ENCODE data around the gene PPDPF. TPM values are rescaled to one million over a fixed set of nuclear protein-coding genes. Genes with fewer than 3 reads are reported as not detected.

The PPDPF gene
- total RNA-seq, 2 experiments from 2014 or later, result 34.9 to 117 TPM

GRCh38 chr20:63530788-63531160, 10.2 kb downstream of the PPDPF start:
- TF ChIP-seq CTCF (conservative IDR thresholded peaks at IDR 0.05; ENCODE audit: low read length) (no peak), EZH2phosphoT487 (IDR thresholded peaks at IDR 0.05; ENCODE audit: borderline replicate concordance, low read depth, low read length) (no peak)
- no TSS peak for BruUV-seq (replicated peaks)
- ChIA-PET POLR2A (no interaction called here), CTCF (ENCODE audit: unreplicated experiment) (no interaction called here)
- H3K9me2 ChIP-seq (ENCODE audit: insufficient read depth, low read length), result no peaks in the 10 kb centered on the region
- no peak for DNase-seq (ENCODE audit: low spot score)
- H3K36me3 ChIP-seq (ENCODE audit: insufficient read depth, low read length), result no peaks in the 10 kb centered on the region
- H3K4me3 ChIP-seq (ENCODE audit: low read depth, low read length, poor library complexity, severe bottlenecking), result no peak overlapping the region
- H2AFZ ChIP-seq (ENCODE audit: low read length), result no peak overlapping the region
- H3K4me2 ChIP-seq (ENCODE audit: low read length), result no peak overlapping the region
- no peaks in the 10 kb centered on the region for H3K79me2 ChIP-seq (ENCODE audit: insufficient read depth, low read depth, low read length)
- no peaks in the 10 kb centered on the region for H3K9me3 ChIP-seq (ENCODE audit: low read length)
- intact Hi-C loops (cut with micrococcal nuclease; ENCODE audit: unreplicated experiment), result loop anchor here (10.0 kb wide), 1 partner anchor 334 kb away; the partner anchor contains the start of genes ABHD16B and TPD52L2
- H3K27ac ChIP-seq (ENCODE audit: low read depth, low read length, poor library complexity, severe bottlenecking), result no peak overlapping the region
- no peaks in the 10 kb centered on the region for H4K20me1 ChIP-seq (ENCODE audit: insufficient read depth, low read length)
- H3K4me1 ChIP-seq (ENCODE audit: insufficient read depth, low read length, poor library complexity, severe bottlenecking), result no peaks in the 10 kb centered on the region

DNA sequence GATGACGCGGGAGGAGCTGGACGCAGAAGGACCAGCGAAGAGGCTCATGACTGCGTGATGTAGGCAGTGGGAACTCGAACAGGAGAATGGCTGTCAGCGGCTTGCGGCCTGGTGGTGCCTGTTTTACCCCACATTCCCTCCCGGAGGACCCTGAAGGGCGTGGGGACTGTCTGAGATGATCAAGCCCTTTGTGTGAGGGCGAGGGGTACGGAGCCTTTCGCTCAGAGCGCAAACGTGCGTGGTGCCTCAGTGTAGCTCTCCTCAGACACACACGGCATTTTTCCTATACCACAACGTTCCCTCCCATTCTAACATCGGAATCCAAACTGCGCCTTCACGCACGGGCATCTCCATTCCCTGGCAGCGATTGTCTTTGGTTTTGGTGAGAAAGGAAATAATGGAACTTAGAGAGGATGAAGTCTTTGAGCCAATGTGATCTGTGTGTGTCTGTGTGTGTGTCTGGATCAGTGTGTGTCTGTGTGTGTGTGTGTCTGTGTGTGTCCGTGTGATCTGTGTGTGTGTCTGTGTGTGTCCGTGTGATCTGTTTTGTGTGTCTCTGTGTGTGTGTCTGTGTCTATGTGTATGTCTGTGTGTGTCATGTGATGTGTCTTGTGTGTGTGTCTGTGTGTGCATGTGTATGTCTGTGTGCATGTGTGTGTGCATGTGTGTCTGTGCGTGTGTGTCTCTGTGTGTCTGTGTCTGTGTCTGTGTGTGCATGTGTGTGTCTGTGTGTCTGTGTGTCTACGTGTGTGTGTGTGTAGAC, 11.3 kb downstream of the PPDPF start:
- Histone ChIP-seq H3K9me2 (ENCODE audit: insufficient read depth, low read length) (no peaks in the 10 kb centered on the region), H2AFZ (ENCODE audit: low read length) (no peak overlapping the region), H4K20me1 (ENCODE audit: insufficient read depth, low read length) (no peaks in the 10 kb centered on the region), H3K79me2 (ENCODE audit: insufficient read depth, low read depth, low read length) (no peaks in the 10 kb centered on the region), H3K4me1 (ENCODE audit: insufficient read depth, low read length, poor library complexity, severe bottlenecking) (peaks cover 4% of the 10 kb centered on the region), H3K27ac (ENCODE audit: low read depth, low read length, poor library complexity, severe bottlenecking) (no peak overlapping the region), H3K36me3 (ENCODE audit: insufficient read depth, low read length) (no peaks in the 10 kb centered on the region), H3K4me3 (ENCODE audit: low read depth, low read length, poor library complexity, severe bottlenecking) (no peak overlapping the region), H3K9me3 (ENCODE audit: low read length) (no peaks in the 10 kb centered on the region), H3K4me2 (ENCODE audit: low read length) (no peak overlapping the region)
- no peak for TF ChIP-seq EZH2phosphoT487 (IDR thresholded peaks at IDR 0.05; ENCODE audit: borderline replicate concordance, low read depth, low read length)
- no peak for TF ChIP-seq CTCF (conservative IDR thresholded peaks at IDR 0.05; ENCODE audit: low read length)
- no peak for DNase-seq (ENCODE audit: low spot score)
- POLR2A ChIA-PET, result no interaction called here
- no TSS peak for BruUV-seq (replicated peaks)
- CTCF ChIA-PET (ENCODE audit: unreplicated experiment), result no interaction called here
- intact Hi-C loops (cut with micrococcal nuclease; ENCODE audit: unreplicated experiment), result loop anchor here (10.0 kb wide), 1 partner anchor 333 kb away; the partner anchor contains the start of genes ABHD16B and TPD52L2

GRCh38 chr20:63532449-63532971, 11.9 kb downstream of the PPDPF start:
- no TSS peak for BruUV-seq (replicated peaks)
- no peaks in the 10 kb centered on the region for H4K20me1 ChIP-seq (ENCODE audit: insufficient read depth, low read length)
- H3K27ac ChIP-seq (ENCODE audit: low read depth, low read length, poor library complexity, severe bottlenecking), result no peak overlapping the region
- ChIA-PET POLR2A (no interaction called here), CTCF (ENCODE audit: unreplicated experiment) (no interaction called here)
- no peak overlapping the region for H2AFZ ChIP-seq (ENCODE audit: low read length)
- no peaks in the 10 kb centered on the region for H3K9me3 ChIP-seq (ENCODE audit: low read length)
- H3K9me2 ChIP-seq (ENCODE audit: insufficient read depth, low read length), result no peaks in the 10 kb centered on the region
- peaks cover 10% of the 10 kb centered on the region for H3K4me1 ChIP-seq (ENCODE audit: insufficient read depth, low read length, poor library complexity, severe bottlenecking)
- H3K79me2 ChIP-seq (ENCODE audit: insufficient read depth, low read depth, low read length), result no peaks in the 10 kb centered on the region
- H3K36me3 ChIP-seq (ENCODE audit: insufficient read depth, low read length), result no peaks in the 10 kb centered on the region
- no peak overlapping the region for H3K4me2 ChIP-seq (ENCODE audit: low read length)
- TF ChIP-seq EZH2phosphoT487 (IDR thresholded peaks at IDR 0.05; ENCODE audit: borderline replicate concordance, low read depth, low read length) (no peak), CTCF (conservative IDR thresholded peaks at IDR 0.05; ENCODE audit: low read length) (no peak)
- no peak for DNase-seq (ENCODE audit: low spot score)
- intact Hi-C loops (cut with micrococcal nuclease; ENCODE audit: unreplicated experiment), result loop anchor here (10.0 kb wide), 1 partner anchor 332 kb away; the partner anchor contains the start of genes ABHD16B and TPD52L2
- H3K4me3 ChIP-seq (ENCODE audit: low read depth, low read length, poor library complexity, severe bottlenecking), result no peak overlapping the region

Measured in OCI-LY7 (cell line).